GM06990 (cell line): ENCODE measurements around the gene CBY1.

Experiments used
- DNase-seq: peaks from one replicate; pipeline ENCODE4 v3.0.0-alpha.2; 2011; ENCODE audit not compliant: insufficient read length; ENCODE audit errors: extremely low read depth
- H3K27me3 ChIP-seq: replicated peaks from 2 replicates; pipeline ENCODE4 v1.6.0; 2011; ENCODE audit warnings: low read length; ENCODE audit not compliant: control insufficient read depth, insufficient read depth
- H3K36me3 ChIP-seq: 2 replicates; pipeline ENCODE4 v1.5.1; 2011; ENCODE audit warnings: low read length; ENCODE audit not compliant: control insufficient read depth, insufficient read depth
- H3K4me3 ChIP-seq: replicated peaks from 2 replicates; pipeline ENCODE4 v1.5.1; 2011; ENCODE audit warnings: low read depth, mild to moderate bottlenecking, control low read depth, low read length
- TF ChIP-seq, protein P1 (sequence below): IDR thresholded peaks from 2 replicates; pipeline ENCODE4 v1.5.1; 2011; ENCODE audit warnings: low read length, control low read depth, mild to moderate bottlenecking, inconsistent platforms; ENCODE audit not compliant: insufficient read depth, poor library complexity, severe bottlenecking

The CBY1 gene

GRCh38 chr22:38696606-38697424, 40.4 kb downstream of the CBY1 start:
- Histone ChIP-seq H3K36me3 (no peaks in the 10 kb centered on the region), H3K4me3 (no peak overlapping the region), H3K27me3 (no peaks in the 10 kb centered on the region)
- TF ChIP-seq, protein P1, sequence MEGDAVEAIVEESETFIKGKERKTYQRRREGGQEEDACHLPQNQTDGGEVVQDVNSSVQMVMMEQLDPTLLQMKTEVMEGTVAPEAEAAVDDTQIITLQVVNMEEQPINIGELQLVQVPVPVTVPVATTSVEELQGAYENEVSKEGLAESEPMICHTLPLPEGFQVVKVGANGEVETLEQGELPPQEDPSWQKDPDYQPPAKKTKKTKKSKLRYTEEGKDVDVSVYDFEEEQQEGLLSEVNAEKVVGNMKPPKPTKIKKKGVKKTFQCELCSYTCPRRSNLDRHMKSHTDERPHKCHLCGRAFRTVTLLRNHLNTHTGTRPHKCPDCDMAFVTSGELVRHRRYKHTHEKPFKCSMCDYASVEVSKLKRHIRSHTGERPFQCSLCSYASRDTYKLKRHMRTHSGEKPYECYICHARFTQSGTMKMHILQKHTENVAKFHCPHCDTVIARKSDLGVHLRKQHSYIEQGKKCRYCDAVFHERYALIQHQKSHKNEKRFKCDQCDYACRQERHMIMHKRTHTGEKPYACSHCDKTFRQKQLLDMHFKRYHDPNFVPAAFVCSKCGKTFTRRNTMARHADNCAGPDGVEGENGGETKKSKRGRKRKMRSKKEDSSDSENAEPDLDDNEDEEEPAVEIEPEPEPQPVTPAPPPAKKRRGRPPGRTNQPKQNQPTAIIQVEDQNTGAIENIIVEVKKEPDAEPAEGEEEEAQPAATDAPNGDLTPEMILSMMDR: no peak
- DNase-seq: no peak

- Histone ChIP-seq H3K36me3 (no peaks in the 10 kb centered on the region), H3K27me3 (no peaks in the 10 kb centered on the region), H3K4me3 (peak overlapping the region; percentile 10; the same call in 1 of the 2 replicates)
- TF ChIP-seq, protein P1: no peak
- DNase-seq: no peak
These were observed 41.1 kb downstream of the CBY1 start for GRCh38 chr22:38697425-38698089.

GRCh38 chr22:38698407-38699094, 42.1 kb downstream of the CBY1 start:
- no peak for DNase-seq
- Histone ChIP-seq H3K36me3 (no peaks in the 10 kb centered on the region), H3K4me3 (peak overlapping the region; percentile 84), H3K27me3 (no peaks in the 10 kb centered on the region)
- TF ChIP-seq, protein P1: no peak

GRCh38 chr22:38699143-38699542, 42.7 kb downstream of the CBY1 start:
- Histone ChIP-seq H3K27me3 (no peaks in the 10 kb centered on the region), H3K4me3 (peak overlapping the region; percentile 84), H3K36me3 (no peaks in the 10 kb centered on the region)
- DNase-seq: no peak
- TF ChIP-seq, protein P1: no peak

- H3K27me3 ChIP-seq: no peaks in the 10 kb centered on the region
- no peaks in the 10 kb centered on the region for H3K36me3 ChIP-seq
- H3K4me3 ChIP-seq: peak overlapping the region; percentile 84
- no peak for DNase-seq
- TF ChIP-seq, protein P1: no peak
These were observed 43.3 kb downstream of the CBY1 start for GRCh38 chr22:38699784-38700183.
